GM23338 (cell line): ENCODE measurements around the gene ZDHHC11B. TPM values are rescaled to one million over a fixed set of nuclear protein-coding genes. Genes with fewer than 3 reads are reported as not detected.

Experiments
- ATAC-seq: fragments of 200-7000 bp; cut with Tn5 transposase; 3 replicates; pipeline ENCODE4 v1.9.1; 2020
- DNase-seq: peaks from one replicate; pipeline ENCODE4 v3.0.0-alpha.2; 2015; ENCODE audit warnings: low spot score
- H2AFZ ChIP-seq: fragments of 200-600 bp; sonication (generic); 2 replicates; pipeline ENCODE4 v1.8.0; 2016; ENCODE audit warnings: antibody characterized with exemption, mild to moderate bottlenecking, moderate library complexity
- H3F3A ChIP-seq: fragments of 200-600 bp; sonication (generic); replicated peaks from 2 replicates; pipeline ENCODE4 v1.8.0; 2017; ENCODE audit warnings: antibody characterized with exemption, mixed run types, low read depth
- H3K27ac ChIP-seq: fragments of 200-600 bp; sonication (generic); 2 replicates; pipeline ENCODE4 v1.6.1; 2016; ENCODE audit warnings: low read depth
- H3K27me3 ChIP-seq: fragments of 200-600 bp; sonication (generic); 2 replicates; pipeline ENCODE4 v1.8.0; 2016; ENCODE audit warnings: mild to moderate bottlenecking, mixed run types, moderate library complexity; ENCODE audit not compliant: insufficient read depth
- H3K36me3 ChIP-seq: fragments of 200-600 bp; sonication (generic); 2 replicates; pipeline ENCODE4 v1.8.0; 2016; ENCODE audit warnings: mild to moderate bottlenecking; ENCODE audit not compliant: insufficient read depth
- H3K4me1 ChIP-seq: fragments of 200-600 bp; sonication (generic); 2 replicates; pipeline ENCODE4 v1.8.0; 2016; ENCODE audit warnings: mild to moderate bottlenecking, moderate library complexity; ENCODE audit not compliant: insufficient read depth
- H3K4me2 ChIP-seq: fragments of 200-600 bp; sonication (generic); 2 replicates; pipeline ENCODE4 v1.7.1; 2017; ENCODE audit warnings: mixed run types
- H3K4me3 ChIP-seq: fragments of 200-600 bp; sonication (generic); 2 replicates; pipeline ENCODE4 v1.6.1; 2016; ENCODE audit warnings: mixed run types
- H3K79me2 ChIP-seq: fragments of 200-600 bp; sonication (generic); replicated peaks from 2 replicates; pipeline ENCODE4 v1.8.0; 2017; ENCODE audit warnings: mild to moderate bottlenecking; ENCODE audit not compliant: insufficient read depth
- H3K9me2 ChIP-seq: fragments of 200-600 bp; sonication (generic); 2 replicates; pipeline ENCODE4 v1.8.0; 2017; ENCODE audit not compliant: insufficient read depth
- H4K20me1 ChIP-seq: fragments of 200-600 bp; sonication (generic); replicated peaks from 2 replicates; pipeline ENCODE4 v1.8.0; 2017; ENCODE audit warnings: mild to moderate bottlenecking; ENCODE audit not compliant: insufficient read depth
- H3K27ac Mint-ChIP-seq: 2 replicates; pipeline ENCODE4 v1.8.0; 2020; ENCODE audit warnings: inconsistent platforms, mild to moderate bottlenecking, moderate library complexity, mixed read lengths
- H3K27me3 Mint-ChIP-seq: 3 replicates; pipeline ENCODE4 v1.8.0; 2022; ENCODE audit warnings: low read depth, mild to moderate bottlenecking, moderate library complexity, mixed read lengths, inconsistent platforms; ENCODE audit not compliant: insufficient read depth, poor library complexity
- H3K36me3 Mint-ChIP-seq: 3 replicates; pipeline ENCODE4 v1.8.0; 2021; ENCODE audit warnings: low read depth, mild to moderate bottlenecking, inconsistent platforms, moderate library complexity, mixed read lengths
- H3K4me1 Mint-ChIP-seq: 3 replicates; pipeline ENCODE4 v1.8.0; 2020; ENCODE audit warnings: mild to moderate bottlenecking, inconsistent platforms, mixed read lengths
- H3K4me3 Mint-ChIP-seq: 3 replicates; pipeline ENCODE4 v1.8.0; 2021; ENCODE audit warnings: moderate library complexity, mild to moderate bottlenecking, inconsistent platforms, mixed read lengths
- H3K9me3 Mint-ChIP-seq: 3 replicates; pipeline ENCODE4 v1.8.0; 2020; ENCODE audit warnings: moderate library complexity, mild to moderate bottlenecking, inconsistent platforms, mixed read lengths
- CREB1 ChIP-seq: fragments of 250-450 bp; sonication (Bioruptor Pico); IDR thresholded peaks from 2 replicates; pipeline ENCODE4 v1.5.0; 2020; ENCODE audit warnings: low read depth, mild to moderate bottlenecking, moderate library complexity
- ETS1 ChIP-seq: IDR thresholded peaks from 2 replicates; pipeline ENCODE4 v1.6.1; 2016; ENCODE audit warnings: antibody characterized with exemption
- EZH2 ChIP-seq: fragments of 200-600 bp; sonication (generic); IDR thresholded peaks from one replicate; pipeline ENCODE4 v1.8.0; 2017; ENCODE audit warnings: antibody characterized with exemption, mild to moderate bottlenecking, low read depth; ENCODE audit not compliant: unreplicated experiment
- EZH2phosphoT487 ChIP-seq: fragments of 200-600 bp; sonication (generic); IDR thresholded peaks from one replicate; pipeline ENCODE4 v1.8.1; 2018; ENCODE audit warnings: antibody characterized with exemption; ENCODE audit not compliant: unreplicated experiment
- NANOG ChIP-seq: IDR thresholded peaks from 2 replicates; pipeline ENCODE4 v1.6.1; 2016; ENCODE audit warnings: antibody characterized with exemption, borderline replicate concordance
- STAT1 ChIP-seq: IDR thresholded peaks from one replicate; pipeline ENCODE4 v1.6.1; 2016; ENCODE audit warnings: antibody characterized with exemption; ENCODE audit not compliant: unreplicated experiment
- ZNF114 ChIP-seq: fragments of 250-450 bp; sonication (Bioruptor Pico); IDR thresholded peaks from 2 replicates; pipeline ENCODE4 v1.5.0; 2020; ENCODE audit warnings: mild to moderate bottlenecking, moderate library complexity
- ZNF331 ChIP-seq: fragments of 250-450 bp; sonication (Bioruptor Pico); IDR thresholded peaks from 2 replicates; pipeline ENCODE4 v1.5.0; 2020; ENCODE audit warnings: low read depth, mild to moderate bottlenecking, moderate library complexity
- ZNF462 ChIP-seq: fragments of 250-450 bp; sonication (Bioruptor Pico); IDR thresholded peaks from 2 replicates; pipeline ENCODE4 v1.5.0; 2020; ENCODE audit warnings: mild to moderate bottlenecking, moderate library complexity
- polyA plus RNA-seq: library from polyadenylated mRNA; unstranded; fragments of >200 nt; fragmentation: Nextera tagmentation; extraction: Ambion mirVana; gene quantifications from 2 replicates; pipeline ENCODE4 v1.2.1, GENCODE V29; 2016
- total RNA-seq: library from RNA; depleted of rRNA; stranded (reverse); fragments of >200 nt; shearing (Covaris generic); gene quantifications from 2 replicates; pipeline ENCODE4 v1.2.3, GENCODE V29; 2014
- TF ChIP-seq, protein P1 (sequence below), 2 experiments: fragments of 200-600 bp in 1 of 2; sonication (generic) in 1 of 2; conservative IDR thresholded peaks; 2 replicates each; pipeline versions ENCODE4 v1.5.1 to v1.6.1; 2016 to 2017; ENCODE audit warnings: antibody characterized with exemption in 2 of 2, low read depth in 2 of 2, mild to moderate bottlenecking in 2 of 2, moderate library complexity in 1 of 2

Gene ZDHHC11B
- total and polyA plus RNA-seq, 2 experiments from 2014 or later: 0.89 to 1.2 TPM

DNA sequence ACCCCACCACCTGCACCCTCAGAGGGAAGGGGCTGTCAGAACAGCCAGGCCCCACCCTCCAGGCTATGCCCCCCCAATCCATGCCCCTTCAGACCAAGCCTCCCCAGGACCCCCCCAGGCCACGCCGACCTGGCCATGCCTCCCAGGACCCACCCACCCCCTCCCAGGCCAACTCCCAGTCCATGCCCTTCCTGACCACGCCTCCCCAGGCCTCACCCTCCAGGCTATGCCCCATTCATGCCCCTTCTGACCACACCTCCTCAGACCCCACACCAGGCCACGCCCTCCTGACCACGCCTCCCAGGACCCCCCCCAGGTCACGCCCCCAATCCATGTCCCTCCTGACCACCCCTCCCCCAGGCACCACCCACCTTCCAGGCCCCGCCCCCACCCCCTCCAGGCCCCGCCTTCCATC lies 119.0 kb downstream of the ZDHHC11B start:
- H3K79me2 ChIP-seq: no peaks in the 10 kb centered on the region
- Mint-ChIP-seq H3K4me1 (no peaks in the 10 kb centered on the region; the same call in 2 of the 3 replicates), H3K4me3 (no peak overlapping the region), H3K9me3 (no peaks in the 10 kb centered on the region), H3K36me3 (peaks cover 22% of the 10 kb centered on the region), H3K27me3 (peaks cover 6% of the 10 kb centered on the region), H3K27ac (no peak overlapping the region)
- H3K27ac ChIP-seq: no peak overlapping the region
- H3K4me3 ChIP-seq: no peak overlapping the region
- H3K27me3 ChIP-seq: no peaks in the 10 kb centered on the region
- no peak overlapping the region for H3K4me2 ChIP-seq
- H4K20me1 ChIP-seq: no peaks in the 10 kb centered on the region; the same call in none of the 2 replicates
- ATAC-seq (peak; percentile 30), DNase-seq (peak; percentile 65)
- no peaks in the 10 kb centered on the region for H3K36me3 ChIP-seq
- H2AFZ ChIP-seq: no peak overlapping the region
- no peaks in the 10 kb centered on the region for H3K4me1 ChIP-seq
- TF ChIP-seq NANOG (no peak), ZNF462 (CRISPR knock-in tag) (no peak), EZH2phosphoT487 (no peak), STAT1 (no peak), ZNF331 (no peak), EZH2 (no peak), ZNF114 (CRISPR knock-in tag) (no peak), CREB1 (CRISPR knock-in tag) (no peak), ETS1 (no peak)
- TF ChIP-seq, protein P1, sequence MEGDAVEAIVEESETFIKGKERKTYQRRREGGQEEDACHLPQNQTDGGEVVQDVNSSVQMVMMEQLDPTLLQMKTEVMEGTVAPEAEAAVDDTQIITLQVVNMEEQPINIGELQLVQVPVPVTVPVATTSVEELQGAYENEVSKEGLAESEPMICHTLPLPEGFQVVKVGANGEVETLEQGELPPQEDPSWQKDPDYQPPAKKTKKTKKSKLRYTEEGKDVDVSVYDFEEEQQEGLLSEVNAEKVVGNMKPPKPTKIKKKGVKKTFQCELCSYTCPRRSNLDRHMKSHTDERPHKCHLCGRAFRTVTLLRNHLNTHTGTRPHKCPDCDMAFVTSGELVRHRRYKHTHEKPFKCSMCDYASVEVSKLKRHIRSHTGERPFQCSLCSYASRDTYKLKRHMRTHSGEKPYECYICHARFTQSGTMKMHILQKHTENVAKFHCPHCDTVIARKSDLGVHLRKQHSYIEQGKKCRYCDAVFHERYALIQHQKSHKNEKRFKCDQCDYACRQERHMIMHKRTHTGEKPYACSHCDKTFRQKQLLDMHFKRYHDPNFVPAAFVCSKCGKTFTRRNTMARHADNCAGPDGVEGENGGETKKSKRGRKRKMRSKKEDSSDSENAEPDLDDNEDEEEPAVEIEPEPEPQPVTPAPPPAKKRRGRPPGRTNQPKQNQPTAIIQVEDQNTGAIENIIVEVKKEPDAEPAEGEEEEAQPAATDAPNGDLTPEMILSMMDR (conservative IDR thresholded peaks at IDR 0.05; ENCODE audit: low read depth in 2 of 2): no peak
- no peaks in the 10 kb centered on the region for H3K9me2 ChIP-seq
- no peaks in the 10 kb centered on the region for H3F3A ChIP-seq
